T-helper 1 cell treated with Interleukin-12 subunit alpha and Interleukin-12 subunit beta and Interleukin-4 antibody, amounts not matched to agents 30 μg/mL and 1 μg/mL, for 36 hours (primary cell): ENCODE results near the gene BMPR1A.

Experiments used
- H3K27ac Mint-ChIP-seq: one replicate; pipeline ENCODE4 v1.8.0; 2021; ENCODE audit warnings: mild to moderate bottlenecking, mixed read lengths
- H3K27me3 Mint-ChIP-seq: one replicate; pipeline ENCODE4 v1.8.0; 2021; ENCODE audit warnings: low read depth, mixed read lengths
- H3K36me3 Mint-ChIP-seq: one replicate; pipeline ENCODE4 v1.8.0; 2021; ENCODE audit warnings: low read depth, mixed read lengths
- H3K4me1 Mint-ChIP-seq: one replicate; pipeline ENCODE4 v1.8.0; 2021; ENCODE audit warnings: low read depth, mixed read lengths
- H3K4me3 Mint-ChIP-seq: one replicate; pipeline ENCODE4 v1.8.0; 2021; ENCODE audit warnings: mild to moderate bottlenecking, moderate library complexity, mixed read lengths
- H3K9me3 Mint-ChIP-seq: one replicate; pipeline ENCODE4 v1.8.0; 2021; ENCODE audit warnings: mixed read lengths

The BMPR1A gene

DNA sequence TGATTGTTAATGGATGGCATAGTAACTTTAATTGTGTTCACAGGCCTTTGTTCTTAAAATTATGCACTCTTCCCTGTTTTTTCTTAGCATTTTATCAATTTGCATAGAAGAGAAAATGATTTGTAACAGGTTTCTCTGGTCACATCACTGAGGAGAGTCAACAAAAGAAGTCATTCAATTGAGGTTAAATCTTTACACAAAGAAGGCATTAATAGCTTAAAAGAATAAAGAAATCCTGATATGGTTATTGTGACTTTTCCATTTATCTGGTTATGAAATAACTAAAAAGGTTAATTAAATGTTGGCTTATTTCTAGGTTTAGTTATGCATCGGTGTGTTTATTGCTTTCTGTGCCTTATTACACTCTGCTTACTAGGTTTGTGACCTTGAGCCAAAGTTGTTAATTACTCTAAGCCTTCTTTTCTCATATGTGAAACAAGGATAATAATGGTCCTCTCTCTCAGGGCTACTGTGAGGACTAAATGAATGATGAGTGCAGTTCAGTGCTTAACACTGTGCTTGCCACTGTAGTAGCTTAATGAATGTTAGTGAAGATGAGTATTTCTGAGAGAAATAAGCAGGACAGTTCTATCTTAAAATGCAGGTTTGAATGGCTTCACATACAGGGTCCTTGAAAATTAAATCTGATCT lies 12.1 kb downstream of the BMPR1A start:
- H3K36me3 Mint-ChIP-seq = no peaks in the 10 kb centered on the region
- no peak overlapping the region for H3K27ac Mint-ChIP-seq
- H3K4me3 Mint-ChIP-seq = no peak overlapping the region
- H3K27me3 Mint-ChIP-seq = peaks cover 4% of the 10 kb centered on the region
- H3K4me1 Mint-ChIP-seq = peaks cover 3% of the 10 kb centered on the region
- H3K9me3 Mint-ChIP-seq = no peaks in the 10 kb centered on the region

DNA sequence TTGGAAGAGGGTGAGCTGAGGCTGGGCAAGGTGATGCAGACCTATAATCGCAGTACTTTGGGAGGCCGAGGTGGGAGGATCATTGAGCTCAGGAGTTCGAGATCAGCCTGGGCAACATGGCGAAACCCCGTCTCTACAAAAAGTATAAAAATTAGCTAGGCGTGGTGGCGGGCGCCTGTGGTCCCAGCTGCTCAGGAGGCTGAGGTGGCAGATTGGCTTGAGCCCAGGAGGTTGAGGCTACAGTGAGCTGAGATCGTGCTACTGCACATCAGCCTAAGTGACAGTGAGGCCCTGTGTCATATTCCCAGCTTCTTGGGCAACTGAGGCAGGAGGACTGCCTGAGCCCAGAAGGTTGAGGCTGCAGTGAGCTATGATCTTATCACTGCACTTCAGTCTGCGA lies 13.6 kb downstream of the BMPR1A start:
- Mint-ChIP-seq H3K4me3 (no peak overlapping the region), H3K4me1 (peaks cover 3% of the 10 kb centered on the region), H3K27me3 (peaks cover 4% of the 10 kb centered on the region), H3K27ac (no peak overlapping the region), H3K9me3 (no peaks in the 10 kb centered on the region), H3K36me3 (no peaks in the 10 kb centered on the region)

DNA sequence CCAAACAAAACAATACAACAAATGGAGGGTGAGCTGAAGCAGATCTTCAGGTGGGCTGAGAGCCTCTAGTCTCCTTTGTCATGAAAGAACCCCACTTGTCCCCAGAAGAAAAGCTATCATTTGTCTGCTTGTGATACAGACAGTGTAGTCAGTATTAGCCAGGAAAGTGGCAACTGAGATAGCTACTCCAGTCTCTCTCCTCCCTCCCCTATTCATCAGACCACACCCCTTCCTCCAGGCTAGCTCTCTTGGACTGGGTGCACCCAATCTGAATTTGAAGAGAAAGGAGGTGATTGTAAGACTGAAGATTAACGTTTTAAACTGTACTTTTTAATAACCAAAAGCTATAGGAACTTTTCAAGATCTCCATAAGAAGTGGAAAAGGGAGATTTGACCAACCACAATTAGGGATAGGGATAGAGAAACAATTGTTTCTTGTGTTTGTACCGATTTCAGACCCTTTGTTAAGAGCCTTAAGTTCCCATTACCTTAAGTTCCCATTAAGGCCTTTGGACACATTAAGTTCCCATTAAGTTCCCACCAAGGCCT lies 14.1 kb downstream of the BMPR1A start:
- Mint-ChIP-seq H3K27me3 (peaks cover 4% of the 10 kb centered on the region), H3K4me1 (peaks cover 3% of the 10 kb centered on the region), H3K4me3 (no peak overlapping the region), H3K9me3 (no peaks in the 10 kb centered on the region), H3K36me3 (no peaks in the 10 kb centered on the region), H3K27ac (no peak overlapping the region)

DNA sequence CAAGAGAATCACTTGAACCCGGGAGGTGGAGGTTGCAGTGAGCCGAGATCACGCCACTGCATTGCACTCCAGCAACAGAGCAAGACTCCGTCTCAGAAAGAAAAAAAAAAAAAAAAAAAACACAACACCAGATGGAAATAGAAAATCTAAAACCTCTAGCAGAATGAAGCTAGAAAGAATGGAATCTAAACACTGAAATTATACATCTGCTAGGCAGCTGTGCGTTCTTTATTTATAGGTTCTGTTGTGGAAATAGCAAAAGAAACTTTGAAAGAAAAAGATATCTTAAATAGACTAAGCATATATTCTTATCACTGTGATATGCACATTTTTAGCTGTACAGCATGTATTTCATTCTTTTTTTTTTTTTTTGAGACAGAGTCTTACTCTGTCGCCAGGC lies 17.1 kb downstream of the BMPR1A start:
- peaks cover 13% of the 10 kb centered on the region for H3K27me3 Mint-ChIP-seq

DNA sequence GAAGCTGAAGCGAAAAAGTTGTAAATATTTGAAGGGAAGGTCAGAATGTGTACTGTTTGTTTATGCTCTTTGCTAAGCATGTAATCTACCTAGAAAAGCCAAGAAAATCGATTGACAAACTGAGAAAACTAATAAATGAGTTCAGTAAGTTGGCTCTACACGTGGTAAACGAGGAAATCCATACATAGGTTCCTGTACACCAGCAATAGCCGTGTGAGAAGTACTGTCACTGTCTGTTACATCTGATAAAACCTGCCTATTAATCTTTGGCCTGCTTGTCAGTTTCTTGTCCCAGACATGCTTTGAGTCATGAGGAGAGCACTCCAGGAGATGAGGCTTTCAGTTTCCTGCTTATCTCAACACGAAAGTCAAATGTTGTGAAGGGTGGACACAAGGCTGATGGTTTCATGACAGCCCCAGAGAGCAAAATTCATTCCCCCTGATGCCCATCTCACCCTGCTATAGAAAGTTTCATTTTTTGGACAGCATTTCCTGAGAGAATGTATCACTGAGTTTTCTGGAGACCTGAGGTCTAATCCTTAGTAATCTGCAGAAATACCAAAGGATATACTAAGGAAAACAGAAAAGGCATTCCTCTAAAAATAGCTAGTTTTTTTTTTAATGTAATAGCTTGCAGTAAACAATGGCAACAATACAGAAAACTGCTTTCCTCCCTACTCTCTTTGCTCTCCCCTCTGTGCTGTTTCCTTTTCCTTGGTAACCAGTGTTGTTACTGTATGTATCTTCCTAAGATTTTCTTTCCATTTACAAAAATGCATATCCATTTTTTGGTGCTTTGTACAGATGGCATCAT lies 18.8 kb downstream of the BMPR1A start:
- Mint-ChIP-seq H3K4me1 (peaks cover 3% of the 10 kb centered on the region), H3K27me3 (peaks cover 13% of the 10 kb centered on the region), H3K36me3 (no peaks in the 10 kb centered on the region), H3K4me3 (no peak overlapping the region), H3K27ac (no peak overlapping the region), H3K9me3 (no peaks in the 10 kb centered on the region)

More for the DNA sequence above, 17.1 kb downstream of the BMPR1A start:
- Mint-ChIP-seq H3K36me3 (no peaks in the 10 kb centered on the region), H3K4me3 (no peak overlapping the region), H3K27ac (no peak overlapping the region), H3K9me3 (no peaks in the 10 kb centered on the region), H3K4me1 (peaks cover 5% of the 10 kb centered on the region)

DNA sequence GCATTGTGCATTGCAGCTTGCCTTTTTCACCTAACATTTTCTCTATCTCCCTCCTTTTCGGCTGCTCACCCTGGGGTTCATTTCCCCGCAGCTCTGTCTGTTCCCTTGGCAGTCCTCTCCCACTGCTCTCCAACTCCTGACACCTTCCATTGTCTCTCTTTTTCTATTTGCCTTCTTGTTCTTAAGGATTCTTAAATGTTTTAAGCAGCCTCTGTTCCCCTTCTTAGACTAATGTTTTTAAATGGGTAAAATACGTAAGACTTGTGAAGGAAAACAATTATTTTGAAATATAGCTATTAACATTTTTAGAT lies 19.4 kb downstream of the BMPR1A start:
- Mint-ChIP-seq H3K27me3 (peaks cover 13% of the 10 kb centered on the region), H3K9me3 (no peaks in the 10 kb centered on the region), H3K4me1 (peaks cover 2% of the 10 kb centered on the region), H3K27ac (no peak overlapping the region), H3K36me3 (no peaks in the 10 kb centered on the region), H3K4me3 (no peak overlapping the region)

DNA sequence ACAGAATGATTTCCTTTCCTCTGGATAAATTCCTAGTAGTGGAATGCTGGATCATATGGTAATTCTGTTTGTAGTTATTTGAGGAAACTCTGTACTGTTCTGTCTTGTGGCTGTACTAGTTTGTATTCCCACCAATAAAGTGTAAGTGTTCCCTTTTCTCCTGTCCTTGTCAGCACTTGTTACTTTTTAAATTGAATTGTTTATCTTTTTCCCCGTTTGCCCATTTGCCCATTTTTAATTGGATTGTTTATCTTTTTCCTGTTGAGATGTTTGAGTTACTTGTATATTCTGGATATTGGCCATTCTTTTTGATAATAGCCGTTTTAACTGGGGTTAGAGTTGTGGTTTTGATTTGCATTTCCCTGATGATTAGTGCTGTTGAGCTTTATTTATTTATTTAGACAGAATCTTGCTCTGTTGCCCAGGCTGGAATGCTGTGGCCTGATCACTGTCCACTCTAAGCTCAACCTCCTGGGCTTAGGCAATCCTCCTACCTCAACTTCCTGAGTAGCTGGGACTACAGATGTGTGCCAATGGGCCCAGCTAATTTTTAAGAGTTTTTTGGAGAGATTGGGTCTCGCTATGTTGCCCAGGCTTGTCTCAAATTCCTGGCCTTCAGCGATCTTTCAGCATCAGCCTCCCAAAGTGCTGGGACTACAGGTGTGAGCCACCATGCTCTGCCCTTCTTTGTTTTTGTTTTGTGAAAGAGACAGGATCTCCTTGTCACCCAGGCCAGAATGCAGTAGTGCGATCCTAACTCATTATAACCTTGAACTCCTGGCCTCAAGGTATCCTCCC lies 23.0 kb downstream of the BMPR1A start:
- Mint-ChIP-seq H3K4me1 (peaks cover 2% of the 10 kb centered on the region), H3K9me3 (no peaks in the 10 kb centered on the region), H3K36me3 (no peaks in the 10 kb centered on the region), H3K27ac (no peak overlapping the region), H3K27me3 (peaks cover 9% of the 10 kb centered on the region), H3K4me3 (no peak overlapping the region)

DNA sequence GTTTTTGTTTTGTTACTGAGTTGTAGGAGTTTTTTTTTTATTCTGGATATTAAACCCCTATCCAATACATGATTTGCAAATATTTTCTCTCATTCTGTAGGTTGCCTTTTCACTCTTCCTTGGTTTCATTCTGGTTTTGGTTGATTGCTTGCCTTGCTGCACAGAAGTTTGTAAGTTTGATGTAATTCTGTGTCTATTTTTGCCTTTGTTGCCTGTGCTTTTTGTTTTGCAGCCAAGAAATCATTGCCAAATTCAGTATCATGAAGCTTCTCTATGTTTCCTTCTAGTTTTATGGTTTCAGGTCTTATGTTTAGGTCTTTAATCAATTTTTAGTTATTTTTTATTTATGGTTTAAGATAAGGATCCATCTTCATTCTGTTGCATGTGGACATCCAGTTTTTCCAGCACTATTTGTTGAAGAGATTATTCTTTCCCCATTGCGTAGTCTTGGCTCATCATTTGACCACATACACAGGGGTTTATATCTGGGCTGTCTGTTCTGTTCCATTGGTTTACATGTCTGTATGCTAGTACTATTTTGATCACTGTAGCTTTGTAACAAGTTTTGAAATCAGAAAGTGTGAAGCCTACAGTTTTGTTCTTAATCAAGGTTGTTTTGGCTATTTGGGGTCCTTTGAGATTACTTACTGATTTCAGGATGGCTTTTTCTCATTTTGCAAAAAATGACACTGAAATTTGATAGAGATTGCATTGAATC lies 26.4 kb downstream of the BMPR1A start:
- peaks cover 4% of the 10 kb centered on the region for H3K27me3 Mint-ChIP-seq
- peaks cover 3% of the 10 kb centered on the region for H3K36me3 Mint-ChIP-seq
- no peak overlapping the region for H3K4me3 Mint-ChIP-seq
- H3K27ac Mint-ChIP-seq = no peak overlapping the region
- no peaks in the 10 kb centered on the region for H3K9me3 Mint-ChIP-seq
- no peaks in the 10 kb centered on the region for H3K4me1 Mint-ChIP-seq

DNA sequence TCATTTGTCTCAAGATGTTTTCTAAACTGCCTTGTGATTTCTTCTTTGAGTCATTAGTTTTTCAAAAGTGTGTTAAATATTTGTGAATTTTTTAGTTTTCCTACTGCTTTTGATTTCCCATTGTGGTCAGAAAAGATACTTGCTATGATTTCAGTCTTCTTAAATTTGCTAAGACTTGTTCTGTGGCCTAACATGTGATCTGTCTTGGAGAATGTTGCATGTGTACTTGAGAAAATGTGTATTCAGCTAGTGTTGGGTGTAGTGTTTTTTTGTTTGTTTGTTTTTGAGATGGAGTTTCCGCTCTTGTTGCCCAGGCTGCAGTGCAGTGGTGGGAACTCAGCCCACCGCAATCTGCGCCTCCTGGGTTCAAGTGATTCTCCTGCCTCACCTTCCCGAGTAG lies 28.6 kb downstream of the BMPR1A start:
- no peaks in the 10 kb centered on the region for H3K9me3 Mint-ChIP-seq
- no peak overlapping the region for H3K27ac Mint-ChIP-seq
- no peak overlapping the region for H3K4me3 Mint-ChIP-seq
- peaks cover 4% of the 10 kb centered on the region for H3K27me3 Mint-ChIP-seq
- H3K36me3 Mint-ChIP-seq = peaks cover 3% of the 10 kb centered on the region
- H3K4me1 Mint-ChIP-seq = no peaks in the 10 kb centered on the region

DNA sequence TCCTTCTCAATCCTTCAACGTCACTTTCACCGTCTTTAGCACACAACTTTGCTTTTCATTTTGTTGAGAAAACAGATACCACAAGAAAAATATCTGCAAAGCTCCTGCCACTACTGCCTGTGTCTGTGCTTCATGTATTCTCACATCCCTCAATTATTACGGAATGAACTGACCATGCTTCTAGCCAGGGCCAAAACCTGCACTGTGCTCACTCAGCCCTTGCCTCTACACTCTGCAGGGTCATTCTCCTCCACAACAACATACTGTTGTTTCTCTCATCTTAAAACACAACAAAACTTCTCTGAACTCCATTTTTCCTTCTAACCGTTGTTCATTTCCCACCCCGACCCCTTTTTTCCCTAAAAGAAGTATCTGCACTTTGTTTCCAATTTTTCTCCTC lies 29.5 kb downstream of the BMPR1A start:
- peaks cover 4% of the 10 kb centered on the region for H3K27me3 Mint-ChIP-seq
- H3K4me1 Mint-ChIP-seq = no peaks in the 10 kb centered on the region
- H3K36me3 Mint-ChIP-seq = peaks cover 3% of the 10 kb centered on the region
- H3K4me3 Mint-ChIP-seq = no peak overlapping the region
- no peak overlapping the region for H3K27ac Mint-ChIP-seq
- H3K9me3 Mint-ChIP-seq = no peaks in the 10 kb centered on the region

DNA sequence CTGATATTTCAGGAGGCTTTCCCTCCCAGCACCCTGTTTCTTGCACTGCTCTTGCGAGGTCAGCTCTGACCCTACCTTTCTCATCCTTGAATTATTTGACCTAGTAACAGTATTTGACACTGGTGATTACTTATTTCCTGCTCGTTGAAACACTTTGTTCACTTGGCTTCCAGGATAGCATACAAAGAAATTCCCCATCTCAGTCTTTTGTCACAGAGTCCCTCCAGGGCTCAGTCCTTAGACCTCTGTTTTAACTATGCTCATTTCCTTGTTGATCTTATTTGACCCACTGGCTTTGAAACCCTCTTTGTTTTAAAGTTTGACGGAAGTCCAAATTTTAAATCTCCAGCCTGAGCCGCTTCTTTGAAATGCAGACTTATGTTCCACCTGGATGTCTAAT lies 29.9 kb downstream of the BMPR1A start:
- peaks cover 3% of the 10 kb centered on the region for H3K36me3 Mint-ChIP-seq
- H3K27ac Mint-ChIP-seq = no peak overlapping the region
- no peak overlapping the region for H3K4me3 Mint-ChIP-seq

DNA sequence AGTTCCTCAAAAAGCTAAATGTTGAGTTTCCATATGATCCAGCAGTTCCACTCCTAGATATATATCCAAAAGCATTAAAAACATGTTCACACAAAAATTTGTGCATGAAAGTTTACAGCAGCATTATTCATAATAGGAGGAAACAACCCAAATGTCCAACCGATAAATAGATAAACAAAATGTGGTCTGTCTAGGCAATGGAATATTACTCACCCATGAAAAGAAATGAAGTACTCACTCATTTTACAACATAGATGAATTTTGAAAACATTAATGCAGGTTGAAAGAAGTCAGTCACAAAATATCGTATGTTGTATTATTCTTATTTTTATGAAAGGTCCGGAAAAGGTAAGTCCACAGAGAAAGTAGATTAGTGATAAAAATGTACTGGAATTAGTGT lies 34.0 kb downstream of the BMPR1A start:
- no peak overlapping the region for H3K4me3 Mint-ChIP-seq
- H3K27me3 Mint-ChIP-seq = no peaks in the 10 kb centered on the region
- H3K4me1 Mint-ChIP-seq = no peaks in the 10 kb centered on the region
- H3K9me3 Mint-ChIP-seq = no peaks in the 10 kb centered on the region
- H3K27ac Mint-ChIP-seq = no peak overlapping the region
- H3K36me3 Mint-ChIP-seq = peaks cover 3% of the 10 kb centered on the region

More for the DNA sequence above, 29.9 kb downstream of the BMPR1A start:
- Mint-ChIP-seq H3K4me1 (no peaks in the 10 kb centered on the region), H3K9me3 (no peaks in the 10 kb centered on the region), H3K27me3 (peaks cover 4% of the 10 kb centered on the region)

DNA sequence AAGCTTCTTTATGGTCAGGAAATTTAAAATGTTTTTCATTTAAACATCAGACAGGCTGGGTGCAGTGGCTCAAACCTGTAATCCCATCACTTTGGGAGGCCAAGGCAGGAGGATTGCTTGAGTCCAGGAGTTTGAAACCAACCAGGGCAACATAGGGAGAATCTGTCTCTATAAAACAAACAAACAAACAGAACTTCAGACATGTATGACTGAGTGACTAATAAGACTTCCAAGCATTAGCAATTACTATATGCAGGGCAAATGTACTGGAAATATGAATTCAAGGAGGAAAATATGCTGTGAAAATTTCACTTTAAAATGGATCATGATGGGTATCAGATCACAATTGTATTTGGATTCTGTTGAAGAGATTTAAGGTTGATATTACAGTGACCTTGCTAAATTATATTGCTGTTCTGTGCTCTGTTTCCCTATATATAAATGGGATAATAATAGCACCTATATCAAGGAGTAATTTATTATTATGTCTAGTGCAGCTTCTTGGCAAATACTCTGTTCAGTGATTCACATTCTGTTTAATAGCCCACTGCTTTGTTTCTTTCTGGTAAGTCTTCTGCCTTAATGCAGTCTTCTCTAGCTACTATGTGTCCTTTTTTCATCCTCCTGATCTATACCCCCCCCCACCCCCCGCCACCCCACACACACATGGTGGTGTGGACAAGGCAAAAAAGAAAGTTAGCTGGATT lies 36.2 kb downstream of the BMPR1A start:
- no peak overlapping the region for H3K27ac Mint-ChIP-seq

DNA sequence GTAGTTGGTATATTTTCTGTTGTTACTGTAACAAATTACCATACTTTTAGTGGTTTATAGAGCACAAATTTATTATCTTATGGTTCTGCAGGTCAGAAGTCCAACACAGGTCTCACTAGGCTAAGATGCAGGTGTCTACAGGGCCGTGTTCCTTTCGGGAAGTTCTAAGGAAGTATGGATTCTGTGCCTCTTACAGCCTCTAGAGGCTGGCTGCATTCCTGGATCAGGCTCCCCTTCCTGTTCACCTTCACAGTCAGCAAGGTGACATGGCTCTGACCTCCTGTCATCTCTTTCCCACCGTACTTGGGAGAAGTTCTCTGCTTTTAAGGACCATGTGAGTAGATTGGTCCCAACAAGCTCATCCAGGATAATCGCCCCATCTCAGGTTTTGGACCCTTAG lies 37.3 kb downstream of the BMPR1A start:
- H3K27me3 Mint-ChIP-seq = no peaks in the 10 kb centered on the region
- no peaks in the 10 kb centered on the region for H3K36me3 Mint-ChIP-seq
- H3K9me3 Mint-ChIP-seq = no peaks in the 10 kb centered on the region
- H3K4me1 Mint-ChIP-seq = peaks cover 3% of the 10 kb centered on the region
- no peak overlapping the region for H3K4me3 Mint-ChIP-seq
- H3K27ac Mint-ChIP-seq = no peak overlapping the region

More for the DNA sequence above, 36.2 kb downstream of the BMPR1A start:
- no peaks in the 10 kb centered on the region for H3K27me3 Mint-ChIP-seq
- H3K4me1 Mint-ChIP-seq = no peaks in the 10 kb centered on the region
- H3K4me3 Mint-ChIP-seq = no peak overlapping the region
- no peaks in the 10 kb centered on the region for H3K9me3 Mint-ChIP-seq
- no peaks in the 10 kb centered on the region for H3K36me3 Mint-ChIP-seq
